GM06990 (cell line): Measurements from ENCODE around the gene TIMM21.

Experiments
- DNase-seq: peaks from one replicate; pipeline ENCODE4 v3.0.0-alpha.2; 2011; ENCODE audit not compliant: insufficient read length; ENCODE audit errors: extremely low read depth
- H3K27me3 ChIP-seq: replicated peaks from 2 replicates; pipeline ENCODE4 v1.6.0; 2011; ENCODE audit warnings: low read length; ENCODE audit not compliant: control insufficient read depth, insufficient read depth
- H3K36me3 ChIP-seq: 2 replicates; pipeline ENCODE4 v1.5.1; 2011; ENCODE audit warnings: low read length; ENCODE audit not compliant: control insufficient read depth, insufficient read depth
- H3K4me3 ChIP-seq: replicated peaks from 2 replicates; pipeline ENCODE4 v1.5.1; 2011; ENCODE audit warnings: low read depth, mild to moderate bottlenecking, control low read depth, low read length
- TF ChIP-seq, protein P1 (sequence below): IDR thresholded peaks from 2 replicates; pipeline ENCODE4 v1.5.1; 2011; ENCODE audit warnings: low read length, control low read depth, mild to moderate bottlenecking, inconsistent platforms; ENCODE audit not compliant: insufficient read depth, poor library complexity, severe bottlenecking

TIMM21 gene

GRCh38 chr18:74182335-74182734 is 34.0 kb downstream of the TIMM21 start:
- TF ChIP-seq, protein P1, sequence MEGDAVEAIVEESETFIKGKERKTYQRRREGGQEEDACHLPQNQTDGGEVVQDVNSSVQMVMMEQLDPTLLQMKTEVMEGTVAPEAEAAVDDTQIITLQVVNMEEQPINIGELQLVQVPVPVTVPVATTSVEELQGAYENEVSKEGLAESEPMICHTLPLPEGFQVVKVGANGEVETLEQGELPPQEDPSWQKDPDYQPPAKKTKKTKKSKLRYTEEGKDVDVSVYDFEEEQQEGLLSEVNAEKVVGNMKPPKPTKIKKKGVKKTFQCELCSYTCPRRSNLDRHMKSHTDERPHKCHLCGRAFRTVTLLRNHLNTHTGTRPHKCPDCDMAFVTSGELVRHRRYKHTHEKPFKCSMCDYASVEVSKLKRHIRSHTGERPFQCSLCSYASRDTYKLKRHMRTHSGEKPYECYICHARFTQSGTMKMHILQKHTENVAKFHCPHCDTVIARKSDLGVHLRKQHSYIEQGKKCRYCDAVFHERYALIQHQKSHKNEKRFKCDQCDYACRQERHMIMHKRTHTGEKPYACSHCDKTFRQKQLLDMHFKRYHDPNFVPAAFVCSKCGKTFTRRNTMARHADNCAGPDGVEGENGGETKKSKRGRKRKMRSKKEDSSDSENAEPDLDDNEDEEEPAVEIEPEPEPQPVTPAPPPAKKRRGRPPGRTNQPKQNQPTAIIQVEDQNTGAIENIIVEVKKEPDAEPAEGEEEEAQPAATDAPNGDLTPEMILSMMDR, result no peak
- Histone ChIP-seq H3K36me3 (no peaks in the 10 kb centered on the region), H3K4me3 (no peak overlapping the region), H3K27me3 (no peaks in the 10 kb centered on the region; the same call in 1 of the 2 replicates)
- no peak for DNase-seq

DNA sequence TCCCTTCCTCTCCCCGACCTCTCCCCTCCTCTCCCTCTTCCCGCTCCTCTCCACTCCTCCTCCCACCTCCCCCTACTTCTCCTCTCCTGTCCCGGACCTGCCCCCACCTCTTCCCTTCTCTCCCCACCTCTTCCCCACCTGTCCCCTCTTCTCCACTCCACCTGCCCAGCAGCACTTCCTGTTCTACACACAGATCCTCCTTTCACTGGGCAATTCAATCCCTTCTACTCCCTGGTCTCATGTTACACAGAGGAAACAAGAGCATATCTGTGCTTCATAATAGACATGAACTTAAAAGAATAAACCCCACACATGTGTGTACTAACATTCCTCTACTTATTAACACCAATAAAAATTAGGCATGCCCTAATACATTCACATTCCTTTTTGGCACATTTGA is 34.8 kb downstream of the TIMM21 start:
- Histone ChIP-seq H3K36me3 (no peaks in the 10 kb centered on the region), H3K27me3 (no peaks in the 10 kb centered on the region; the same call in 1 of the 2 replicates), H3K4me3 (no peak overlapping the region)
- DNase-seq, result no peak
- TF ChIP-seq, protein P1, result no peak

DNA sequence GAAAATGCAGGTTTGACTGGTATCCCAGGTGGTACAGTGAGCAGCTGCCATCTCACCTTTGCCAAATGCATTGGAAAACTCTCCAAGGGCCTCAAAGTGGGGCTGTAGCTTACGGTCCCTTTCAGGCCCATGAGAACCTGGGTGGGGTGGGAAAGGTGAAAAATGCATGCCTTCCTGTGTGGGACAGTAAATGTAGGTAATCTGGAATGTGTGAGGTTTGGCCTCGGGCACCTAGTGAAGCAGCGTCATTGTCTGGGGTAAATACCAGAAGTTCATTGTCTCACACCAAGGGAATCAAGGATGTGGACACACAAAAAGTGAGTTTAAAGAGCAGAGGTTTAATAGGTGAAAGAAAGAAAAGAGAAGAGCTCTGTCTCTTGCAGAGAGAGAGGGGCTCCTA is 36.6 kb downstream of the TIMM21 start:
- no peak for DNase-seq

DNA sequence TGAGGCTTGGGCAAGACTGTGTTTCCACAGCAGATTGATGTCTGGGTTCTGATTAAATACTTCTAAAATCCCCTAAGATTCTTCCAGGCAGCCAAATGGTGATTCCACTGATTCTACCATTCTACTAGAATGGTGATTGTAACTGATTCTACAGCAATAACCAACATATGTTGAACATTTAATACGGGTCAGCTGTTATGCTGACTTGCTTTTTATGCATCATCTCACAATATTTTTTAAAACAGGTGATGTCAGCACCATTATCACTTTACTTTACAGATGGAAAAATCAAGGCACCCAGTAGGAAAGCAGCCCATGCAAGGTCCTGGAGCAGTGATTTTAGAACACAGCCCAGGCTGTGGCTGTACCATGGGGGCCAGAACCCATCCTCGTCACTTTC is 37.5 kb downstream of the TIMM21 start:
- no peaks in the 10 kb centered on the region for H3K36me3 ChIP-seq
- H3K4me3 ChIP-seq, result no peak overlapping the region
- DNase-seq, result no peak
- TF ChIP-seq, protein P1, result no peak
- no peaks in the 10 kb centered on the region for H3K27me3 ChIP-seq

More for the DNA sequence above, 36.6 kb downstream of the TIMM21 start:
- no peaks in the 10 kb centered on the region; the same call in 1 of the 2 replicates for H3K27me3 ChIP-seq
- no peak overlapping the region for H3K4me3 ChIP-seq
- TF ChIP-seq, protein P1, result no peak
- no peaks in the 10 kb centered on the region for H3K36me3 ChIP-seq

DNA sequence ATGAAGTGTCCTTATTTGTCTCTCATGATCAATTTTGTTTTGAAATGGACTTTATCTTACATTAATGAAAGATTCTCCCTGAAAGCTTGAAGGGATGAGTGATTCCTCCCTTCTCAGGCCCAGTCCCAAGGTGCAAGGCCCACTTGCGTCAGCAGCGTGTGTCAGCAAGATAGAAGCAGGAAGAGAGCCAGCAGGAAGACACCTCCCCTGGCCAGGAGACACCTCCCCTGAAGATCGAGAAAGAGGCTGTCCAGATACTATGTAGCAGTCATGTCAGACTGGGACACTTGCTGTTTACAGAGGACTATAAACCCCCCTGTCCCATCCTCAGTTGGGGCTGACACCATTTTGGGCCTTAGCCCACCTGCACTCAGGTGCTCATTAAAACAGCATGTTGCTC is 38.3 kb downstream of the TIMM21 start:
- Histone ChIP-seq H3K4me3 (no peak overlapping the region), H3K36me3 (no peaks in the 10 kb centered on the region), H3K27me3 (no peaks in the 10 kb centered on the region)
- no peak for DNase-seq
- TF ChIP-seq, protein P1, result no peak

GRCh38 chr18:74190086-74190485 is 41.8 kb downstream of the TIMM21 start:
- H3K27me3 ChIP-seq, result no peaks in the 10 kb centered on the region; the same call in 1 of the 2 replicates
- TF ChIP-seq, protein P1, result no peak
- H3K36me3 ChIP-seq, result no peaks in the 10 kb centered on the region
- no peak for DNase-seq
- H3K4me3 ChIP-seq, result no peak overlapping the region
